Stimulated activated CD8-positive, alpha-beta memory T cell treated with anti-CD3 and anti-CD28 coated beads, Interleukin-2, amount 100 ng/mL, for 48 hours (primary cell): ENCODE data around the gene PABPN1L.

Experiments used
- DNase-seq, 2 donors: peaks; one replicate each; pipeline ENCODE4 v3.0.0-alpha.2; 2020; ENCODE audit warnings: low read depth in 2 of 2

The PABPN1L gene

DNA sequence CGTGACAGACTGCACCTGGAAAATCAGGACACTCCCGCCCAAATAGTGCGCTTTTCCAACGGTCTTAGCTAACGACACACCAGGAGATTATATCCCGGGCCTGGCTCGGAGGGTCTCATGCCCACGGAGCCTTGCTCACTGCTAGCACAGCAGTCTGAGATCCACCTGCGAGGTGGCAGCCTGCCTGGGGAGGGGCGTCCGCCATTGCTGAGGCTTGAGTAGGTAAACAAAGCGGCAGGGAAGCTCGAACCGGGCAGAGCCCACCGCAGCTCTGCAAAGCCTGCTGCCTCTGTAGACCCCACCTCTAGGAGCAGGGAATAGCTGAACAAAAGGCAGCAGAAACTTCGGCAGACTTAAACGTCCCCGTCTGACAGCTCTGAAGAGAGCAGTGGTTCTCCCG, 14.8 kb downstream of the PABPN1L start:
- no peak for DNase-seq

DNA sequence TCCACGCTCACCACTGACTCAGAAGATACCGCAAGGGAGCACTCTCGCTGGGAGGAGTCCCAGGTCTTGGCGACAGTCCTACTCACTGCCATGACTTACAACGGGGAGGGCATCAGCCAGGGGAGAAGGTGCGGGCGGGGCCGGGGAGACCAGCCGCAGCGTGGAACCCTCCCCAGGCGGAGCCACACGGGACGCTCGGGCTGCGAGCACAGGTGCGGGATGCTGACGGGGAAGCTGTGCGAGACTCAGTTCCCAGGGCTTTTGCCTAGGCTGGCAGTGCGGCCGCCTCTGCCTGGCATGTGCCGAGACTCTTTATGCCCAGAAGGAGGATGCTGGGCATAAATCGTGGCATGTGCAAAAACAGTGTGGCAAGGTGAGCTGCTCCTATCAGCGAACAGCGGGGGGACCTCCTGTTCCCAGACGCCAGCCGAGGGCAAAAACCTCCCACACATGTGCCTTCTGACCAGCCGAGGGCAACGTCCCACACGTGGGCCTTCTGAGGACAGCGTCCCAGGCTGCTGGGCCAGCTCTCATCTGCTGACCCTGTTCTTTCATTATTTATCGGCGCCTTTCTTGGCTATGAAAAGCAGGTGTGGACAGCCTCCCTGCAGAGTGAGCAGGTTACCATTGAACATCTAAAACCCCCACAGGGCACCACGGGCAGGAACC, 15.8 kb downstream of the PABPN1L start:
- DNase-seq, result no peak

DNA sequence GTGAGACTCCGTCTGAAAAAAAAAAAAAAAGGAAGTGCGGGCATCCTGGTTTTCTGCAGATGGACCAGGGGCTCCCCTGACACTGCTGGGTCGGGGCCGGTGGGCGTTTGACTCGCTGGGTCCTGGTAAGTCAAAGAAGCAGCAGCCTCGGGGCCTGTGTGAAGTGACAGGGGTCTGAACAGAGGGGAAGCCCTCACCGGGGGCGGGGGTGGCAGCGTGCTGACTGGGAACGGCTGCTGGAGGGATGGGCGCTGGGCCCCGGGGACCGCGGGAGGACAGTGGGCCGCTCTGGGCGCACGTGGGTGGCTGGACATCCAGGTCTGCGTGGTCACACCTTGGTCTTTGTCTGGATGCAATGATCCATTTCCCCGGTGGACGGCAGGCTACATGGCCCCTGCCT, 17.9 kb downstream of the PABPN1L start:
- DNase-seq, result no peak

DNA sequence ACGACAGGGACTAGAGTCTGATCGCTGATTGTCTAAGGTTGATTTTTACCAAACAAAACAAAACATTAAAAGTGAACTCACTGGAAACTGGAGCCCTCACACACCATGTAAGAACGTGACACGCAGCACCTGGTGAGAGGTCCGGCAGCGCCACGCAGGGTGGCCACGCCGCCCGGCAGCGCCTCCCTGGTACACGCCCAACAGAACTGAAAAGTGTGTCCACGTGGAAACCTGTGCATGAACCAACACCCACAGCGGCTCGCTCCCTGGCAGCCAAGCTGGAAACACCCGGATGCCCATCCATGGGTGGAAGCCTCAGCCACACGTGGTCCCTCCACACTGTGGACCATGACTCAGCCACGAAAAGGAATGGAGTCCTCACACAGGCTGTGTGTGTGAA, 18.8 kb downstream of the PABPN1L start:
- no peak for DNase-seq

DNA sequence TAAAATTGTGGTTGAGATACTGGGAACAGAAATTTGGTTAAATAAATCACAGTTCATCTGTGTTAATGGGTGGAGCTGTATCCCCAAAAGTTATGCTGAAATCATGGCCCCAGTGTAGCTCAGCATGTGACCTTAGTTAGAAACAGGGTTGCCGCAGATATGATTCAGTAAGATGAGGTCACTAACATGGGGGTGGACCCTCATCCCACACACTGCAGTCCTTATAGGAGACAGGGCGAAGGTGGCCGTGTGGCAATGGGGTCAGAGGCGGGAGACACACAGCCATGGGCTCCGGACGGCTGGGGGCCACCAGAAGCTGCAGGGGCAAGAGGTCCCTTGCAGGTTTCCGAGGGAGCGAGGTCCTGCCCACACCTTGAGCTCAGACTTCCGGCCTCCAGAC, 20.4 kb downstream of the PABPN1L start:
- no peak for DNase-seq

DNA sequence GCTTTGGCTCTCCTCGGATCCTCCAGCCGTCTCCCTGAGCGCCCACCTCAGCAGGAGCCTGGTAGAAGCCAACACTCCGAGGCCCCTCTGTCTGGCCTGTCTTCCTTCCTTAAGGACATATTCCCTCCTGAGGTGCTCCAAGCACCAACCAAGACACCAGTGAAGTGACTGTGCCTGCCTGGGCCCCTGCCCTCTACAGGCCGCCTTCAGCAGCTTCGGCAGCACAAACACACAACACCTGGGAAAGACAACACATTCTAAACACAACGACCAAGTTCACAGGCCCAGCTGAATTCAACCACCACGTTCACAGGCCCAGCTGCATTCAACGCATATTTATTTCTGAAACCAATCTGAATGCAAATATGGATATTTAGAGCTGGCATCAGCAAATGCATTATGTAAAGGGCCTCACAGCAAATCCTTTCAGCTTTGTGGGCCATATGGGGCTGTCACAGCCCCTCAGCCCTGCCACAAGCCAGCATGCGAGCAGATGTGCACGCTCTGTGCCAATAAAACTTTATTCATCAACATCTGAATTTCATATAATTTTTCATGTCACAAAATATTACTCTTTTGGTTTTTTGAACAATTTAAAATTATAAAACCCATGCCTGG, 21.9 kb downstream of the PABPN1L start:
- no peak for DNase-seq

DNA sequence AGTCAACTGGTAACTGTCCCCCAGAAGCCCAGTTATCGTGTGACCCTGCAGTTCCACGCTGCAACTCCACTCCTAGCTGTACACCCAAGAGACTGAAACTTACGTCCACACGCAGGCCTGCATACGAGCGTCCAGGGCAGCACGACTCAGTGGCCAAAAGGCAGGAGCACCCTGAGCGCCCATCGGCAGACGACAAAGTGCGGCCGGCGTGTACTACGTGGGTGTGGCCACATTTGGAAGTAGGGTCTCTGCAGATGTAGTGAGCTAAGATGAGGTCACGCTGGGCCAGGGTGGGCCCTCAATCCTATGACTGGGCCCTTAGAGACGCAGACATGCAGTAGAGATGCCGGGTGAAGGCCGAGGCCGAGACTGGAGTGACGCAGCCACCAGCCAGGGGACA, 23.2 kb downstream of the PABPN1L start:
- no peak for DNase-seq

DNA sequence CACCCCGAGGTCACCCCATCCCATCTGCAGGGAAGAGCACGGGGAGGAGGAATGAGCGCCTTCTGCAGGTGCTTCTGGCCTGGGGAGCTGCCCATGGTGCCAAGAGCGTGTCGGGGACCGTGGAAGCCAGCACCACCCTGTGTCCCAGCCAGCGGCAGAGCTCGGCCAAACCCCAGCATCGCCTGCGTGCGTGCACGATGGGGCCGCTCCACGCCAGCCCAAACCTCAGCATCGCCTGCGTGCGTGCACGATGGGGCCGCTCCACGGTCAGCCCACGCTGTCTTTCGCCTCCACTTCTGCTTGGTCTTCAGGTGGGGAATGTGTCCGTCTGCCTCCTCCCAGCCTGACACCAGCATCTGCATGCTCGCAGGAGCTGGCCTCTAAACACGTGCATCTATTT, 23.7 kb downstream of the PABPN1L start:
- DNase-seq, result no peak

DNA sequence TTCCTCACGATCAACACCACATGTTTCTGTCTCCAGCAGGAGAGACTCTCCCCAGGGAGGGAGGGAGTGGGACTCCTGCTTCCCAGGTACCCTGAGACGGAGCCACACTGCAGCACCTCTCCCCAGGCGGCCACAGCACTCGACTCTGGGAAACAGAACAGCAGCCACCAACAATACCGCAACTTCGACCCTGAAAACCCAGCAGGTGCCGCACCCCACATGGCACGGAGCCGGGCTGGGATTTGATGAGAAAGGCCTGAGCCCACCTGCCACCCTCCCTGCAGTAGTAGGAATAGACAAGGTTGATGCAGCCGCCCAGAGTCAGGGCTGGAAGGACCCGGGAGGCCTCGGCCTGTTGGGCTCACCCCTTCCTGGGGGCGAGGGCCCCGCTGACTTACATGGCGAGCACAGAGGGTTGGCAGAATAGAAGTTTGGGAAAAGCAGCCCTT, 24.1 kb downstream of the PABPN1L start:
- DNase-seq, result no peak

DNA sequence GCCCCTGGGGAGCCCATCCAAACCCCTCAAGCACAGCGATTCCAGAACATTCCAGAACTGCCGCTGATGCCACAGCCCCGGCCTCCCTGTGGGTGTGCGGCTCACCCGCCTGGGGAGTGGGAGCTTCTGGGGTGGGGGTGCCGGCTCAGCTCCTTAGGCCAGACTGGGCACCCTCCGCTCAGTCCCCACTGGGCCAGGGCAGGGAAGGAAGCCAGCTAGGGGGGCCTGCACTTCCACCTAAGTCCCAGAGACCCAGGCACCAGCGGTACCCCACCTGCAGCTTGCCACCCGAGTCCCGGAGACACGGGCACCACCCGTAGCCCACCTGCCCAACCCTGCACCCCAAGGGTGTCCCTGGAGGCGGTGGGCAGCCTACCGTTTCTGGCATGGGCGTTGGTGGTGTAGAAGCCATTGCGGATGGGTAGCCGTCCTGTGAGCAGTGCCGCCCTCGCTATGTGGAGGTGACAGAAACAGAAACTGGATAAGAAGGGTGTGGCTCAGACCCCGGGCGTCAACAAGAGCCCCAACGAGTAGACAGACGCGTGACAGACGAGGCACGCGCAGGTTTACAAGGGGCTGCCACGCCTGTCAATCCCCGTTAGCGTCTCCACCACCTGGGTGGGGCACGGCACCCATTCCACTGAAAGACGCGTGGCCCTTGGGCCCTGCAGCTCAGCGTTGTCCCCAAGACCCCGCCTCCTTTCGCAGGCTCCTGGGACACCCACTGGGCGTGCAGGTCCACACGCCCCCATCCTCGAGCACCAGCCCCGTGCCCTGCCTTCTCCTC, 24.7 kb downstream of the PABPN1L start:
- DNase-seq, result no peak

DNA sequence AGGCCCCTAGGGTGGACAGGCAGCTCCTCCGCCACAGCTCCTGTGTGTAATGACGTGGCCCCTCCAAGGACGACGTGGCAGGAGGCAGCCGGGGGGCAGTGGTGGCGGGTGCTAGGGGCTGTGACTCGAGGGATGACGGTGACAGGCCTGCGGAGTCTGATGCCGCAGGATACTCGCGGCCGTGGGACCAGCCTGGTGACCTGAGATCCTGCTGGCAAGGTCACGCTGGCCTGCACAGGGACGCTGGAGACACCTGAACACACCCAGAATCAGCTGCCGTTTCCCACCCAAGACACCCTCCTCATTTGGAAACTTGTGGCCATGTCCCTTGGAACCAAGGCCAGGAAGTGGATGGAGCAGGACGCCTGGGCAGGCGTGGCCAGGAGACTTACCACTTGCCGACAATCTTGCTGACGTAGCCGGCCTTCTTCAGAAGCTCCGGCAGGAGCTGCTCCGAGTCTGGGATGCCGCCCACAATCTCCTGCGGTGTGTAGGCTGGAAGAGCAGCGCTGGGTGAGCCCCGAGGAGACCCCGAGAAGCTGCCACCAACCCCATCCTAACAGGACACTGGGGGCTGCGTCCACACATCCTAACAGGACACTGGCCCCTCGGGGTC, 25.8 kb downstream of the PABPN1L start:
- DNase-seq, result no peak

DNA sequence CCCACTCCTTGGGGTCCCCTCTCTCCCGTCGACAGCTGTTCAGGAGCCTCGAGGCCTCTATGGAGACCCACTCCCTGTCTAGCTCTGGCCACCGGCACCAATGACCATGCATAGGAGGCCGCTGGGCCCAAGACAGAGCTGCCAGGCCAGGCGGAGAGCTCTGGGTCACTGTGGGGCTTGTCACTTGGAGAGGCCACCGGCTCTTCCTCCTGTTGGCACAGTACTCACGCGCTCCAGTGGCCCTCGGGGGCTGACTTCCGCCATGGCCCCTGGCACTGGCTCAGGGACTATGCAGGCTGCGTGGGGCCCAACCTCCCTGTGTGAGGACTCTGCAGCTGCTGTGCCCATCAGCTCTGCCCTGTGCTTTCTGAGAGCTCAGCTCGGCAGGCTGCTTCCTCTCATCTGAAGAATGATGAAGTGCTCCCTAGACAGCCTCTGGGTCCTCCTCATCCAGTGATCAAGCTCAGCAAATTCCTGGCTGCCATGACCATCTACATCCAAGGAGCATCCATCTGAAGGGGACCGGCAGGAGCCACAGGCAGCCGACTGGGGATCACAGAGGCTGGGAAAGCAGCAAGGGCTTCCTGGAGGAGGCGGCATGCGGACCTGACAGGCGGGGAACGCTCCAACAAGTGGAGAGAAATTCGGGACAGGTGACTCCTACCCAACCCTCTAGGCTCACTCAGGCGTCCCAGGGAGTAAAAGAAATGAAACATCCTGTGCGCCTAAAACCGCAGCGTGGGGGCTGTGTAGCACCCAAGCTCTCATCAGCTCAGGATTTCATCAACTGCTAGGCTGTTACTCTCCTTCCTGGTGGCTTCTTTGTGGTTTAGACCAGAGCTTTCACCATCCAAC, 26.5 kb downstream of the PABPN1L start:
- DNase-seq, result no peak

DNA sequence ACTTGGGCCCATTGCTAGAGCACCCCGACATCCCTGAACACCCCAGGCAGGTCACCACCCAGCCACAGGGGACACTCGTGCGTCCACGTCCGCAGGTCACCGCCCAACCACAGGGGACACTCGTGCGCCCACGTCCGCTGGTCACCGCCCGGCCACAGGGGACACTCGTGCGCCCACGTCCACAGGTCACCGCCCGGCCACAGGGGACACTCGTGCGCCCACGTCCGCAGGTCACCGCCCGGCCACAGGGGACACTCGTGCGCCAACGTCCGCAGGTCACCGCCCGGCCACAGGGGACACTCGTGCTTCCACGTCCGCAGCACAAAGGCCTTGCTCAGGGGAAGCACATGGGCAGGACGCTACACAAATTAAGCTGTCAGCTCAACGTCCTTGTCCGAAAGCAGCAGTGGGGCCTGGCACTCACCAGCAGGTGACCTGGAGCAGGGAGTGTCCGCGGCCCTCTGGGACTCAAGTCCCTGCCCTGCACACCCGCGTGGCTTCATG, 27.4 kb downstream of the PABPN1L start:
- DNase-seq, result no peak

DNA sequence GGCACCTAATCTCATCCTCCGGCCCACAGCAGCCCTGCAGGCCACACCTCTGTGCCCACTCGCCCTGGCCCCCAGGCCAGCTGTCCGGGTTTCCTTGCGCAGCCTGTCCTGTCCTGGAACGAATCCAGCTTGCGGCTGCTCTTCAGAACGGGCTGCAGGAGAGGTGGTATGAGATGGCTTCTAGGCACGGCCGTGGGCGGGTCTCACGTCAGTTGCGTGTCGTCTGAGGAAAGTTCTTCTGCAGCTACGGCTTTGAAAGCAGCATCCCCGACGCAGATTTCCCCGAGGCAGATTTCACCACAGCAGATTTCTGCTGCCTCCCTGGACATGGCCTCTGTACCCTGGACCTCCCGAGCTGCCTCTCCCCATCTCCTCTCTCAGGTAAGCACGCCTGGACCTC, 27.9 kb downstream of the PABPN1L start:
- DNase-seq, result no peak

DNA sequence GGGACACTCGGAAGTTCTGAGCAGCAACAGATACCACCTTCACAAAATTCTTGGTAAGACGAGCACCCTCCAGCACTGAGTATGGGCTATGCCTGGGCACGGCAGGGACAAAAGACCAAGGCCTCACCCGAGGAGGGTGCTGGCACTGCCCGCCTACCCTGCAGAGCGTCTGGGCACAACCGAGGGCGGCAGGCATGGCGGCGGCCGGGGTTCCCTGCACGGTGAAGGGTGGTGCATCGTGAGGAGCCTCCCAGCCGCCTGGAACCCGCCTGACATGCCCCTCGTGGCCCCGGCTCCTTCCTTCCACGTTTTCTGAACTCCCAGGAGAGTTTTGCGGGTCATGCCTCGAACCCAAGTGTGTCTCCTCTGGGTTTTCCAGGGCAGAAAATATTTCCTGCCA, 28.7 kb downstream of the PABPN1L start:
- no peak for DNase-seq

DNA sequence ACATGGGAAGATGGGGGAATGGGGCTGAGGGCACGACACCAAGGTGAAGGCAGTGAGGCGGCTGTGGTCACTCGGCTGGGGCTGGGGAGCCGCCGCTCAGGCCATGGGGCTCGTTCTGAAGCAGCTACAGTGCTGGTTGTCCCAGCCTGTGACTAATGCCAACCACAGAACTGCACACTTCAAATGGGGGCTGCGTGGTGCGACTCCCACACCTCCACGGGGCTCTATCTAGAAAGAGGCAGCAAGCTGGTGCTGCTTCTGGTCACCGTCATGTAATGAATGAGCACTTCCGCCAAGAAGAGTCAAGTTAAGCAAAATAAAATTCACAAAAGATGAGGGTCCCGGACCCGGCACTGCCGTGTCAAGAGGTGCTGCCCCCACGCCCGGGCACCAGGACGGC, 29.7 kb downstream of the PABPN1L start:
- DNase-seq, result no peak

DNA sequence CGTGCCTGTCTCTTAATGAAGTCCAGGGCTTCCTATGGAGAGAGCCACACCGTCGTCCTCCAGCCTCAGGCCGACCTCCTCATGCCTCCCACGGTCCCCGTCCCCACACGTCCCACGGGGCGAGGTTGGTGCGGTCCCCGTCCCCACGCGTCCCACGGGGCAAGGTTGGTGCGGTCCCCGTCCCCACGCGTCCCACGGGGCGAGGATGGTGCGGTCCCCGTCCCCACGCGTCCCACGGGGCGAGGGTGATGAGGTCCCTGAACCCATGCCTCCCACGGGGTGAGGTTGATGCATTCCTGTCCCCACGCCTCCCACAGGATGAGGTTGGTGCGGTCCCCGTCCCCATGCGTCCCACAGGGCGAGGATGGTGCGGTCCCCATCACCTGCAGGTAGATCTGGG, 30.6 kb downstream of the PABPN1L start:
- no peak for DNase-seq

DNA sequence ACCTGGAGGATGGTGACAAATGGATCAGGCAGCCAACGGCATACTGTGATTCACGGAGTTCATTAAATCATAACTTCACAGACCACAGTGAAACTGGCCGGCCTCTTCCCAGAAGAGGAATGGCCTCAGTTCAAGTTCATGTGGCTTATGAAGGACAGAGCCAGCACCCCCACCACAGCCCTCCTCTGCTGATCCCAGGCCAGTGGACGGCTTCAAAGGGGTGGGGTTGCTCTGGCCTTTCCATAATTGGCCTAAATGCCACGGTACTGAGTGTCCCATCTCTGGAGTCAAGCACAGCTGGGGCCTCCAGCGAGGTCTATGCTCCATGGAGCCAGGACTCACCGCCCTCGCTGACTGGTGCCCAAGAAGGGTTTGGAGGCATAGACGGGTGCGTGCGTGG, 31.1 kb downstream of the PABPN1L start:
- no peak for DNase-seq

DNA sequence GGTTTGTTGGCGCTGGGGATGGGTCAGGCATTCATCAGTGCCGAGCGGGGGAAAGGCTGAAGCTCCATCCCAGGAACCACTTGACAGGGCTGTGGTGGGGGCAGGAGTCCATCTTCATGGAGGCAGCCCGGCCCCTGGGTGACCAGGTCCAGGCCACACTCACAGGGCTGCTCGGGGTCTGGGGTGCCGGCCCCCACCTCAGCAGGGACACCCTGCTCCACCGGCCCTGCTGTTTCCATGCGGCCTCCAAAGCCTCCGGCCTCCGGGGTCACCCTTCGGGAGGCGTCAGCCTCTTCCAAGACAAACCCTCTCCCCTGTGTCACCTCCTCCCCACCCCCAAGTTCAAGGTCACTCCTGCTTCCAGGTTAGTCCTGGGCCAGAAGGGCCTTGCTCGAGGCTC, 31.8 kb downstream of the PABPN1L start:
- no peak for DNase-seq

DNA sequence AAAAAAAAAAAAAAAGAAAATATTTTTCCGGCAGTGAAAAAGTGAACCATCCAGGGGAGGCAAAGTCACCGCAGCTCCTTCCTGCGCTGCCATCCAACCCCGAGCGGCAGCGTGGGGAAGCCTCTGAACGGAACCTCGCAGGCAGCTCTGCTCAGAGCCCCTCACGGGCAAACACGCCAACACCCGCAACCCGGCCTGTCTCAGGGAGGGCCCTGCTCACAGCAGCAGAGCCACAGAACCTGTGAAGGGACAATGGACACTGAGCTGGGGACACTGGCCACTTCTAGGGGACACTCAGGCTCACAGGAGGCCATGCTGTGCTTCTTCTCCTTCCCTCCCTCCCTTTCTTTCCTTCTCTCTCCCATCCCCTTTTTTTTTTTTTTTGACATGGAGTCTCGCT, 33.4 kb downstream of the PABPN1L start:
- no peak for DNase-seq

DNA sequence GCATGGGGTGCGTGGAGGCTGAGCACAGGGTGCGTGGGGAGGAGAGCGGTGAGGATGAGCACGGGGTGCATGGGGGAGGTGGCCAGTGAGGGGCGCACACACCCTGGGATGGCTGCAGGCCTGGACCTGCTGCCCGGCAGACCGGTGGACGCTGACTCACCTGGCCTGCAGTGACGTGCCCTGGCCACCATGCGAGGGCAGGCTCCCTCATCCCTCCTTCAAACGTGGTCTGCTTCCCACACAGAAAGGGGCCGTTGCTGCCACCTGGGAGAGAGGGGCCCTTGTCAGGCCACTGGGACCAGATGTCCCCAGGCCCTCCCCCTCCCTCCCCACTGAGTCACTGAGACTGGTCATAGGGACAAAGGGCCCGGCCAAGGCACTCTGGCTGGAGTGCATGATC, 34.6 kb downstream of the PABPN1L start:
- DNase-seq, result no peak

DNA sequence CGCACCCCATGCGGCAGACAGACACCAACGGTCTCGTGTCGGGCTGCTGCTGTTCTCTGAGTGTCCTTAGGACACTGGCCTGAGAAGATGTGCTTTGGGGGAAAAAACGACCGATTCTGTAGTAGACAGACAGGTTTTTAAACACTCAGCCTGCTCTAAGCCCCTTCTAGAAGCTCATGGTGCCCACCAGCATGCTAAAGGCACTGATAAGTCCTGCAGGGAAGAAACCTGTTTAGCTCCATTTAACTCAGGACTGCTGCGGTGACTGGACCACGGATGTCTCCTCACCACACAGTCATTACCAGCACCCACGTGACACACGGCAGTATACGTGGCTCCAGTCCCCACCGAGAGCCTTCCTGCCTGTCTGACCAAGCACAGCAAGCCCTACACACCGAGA, 35.7 kb downstream of the PABPN1L start:
- no peak for DNase-seq
